A204.1 (cell line): Measurements from ENCODE around the gene ADAMTSL1.

Source experiments
- FAIRE-seq: peaks from 2 replicates; lab custom pipeline; 2012; peaks lifted over from hg19 to GRCh38; lab: Jason Lieb, UNC

Gene ADAMTSL1

DNA sequence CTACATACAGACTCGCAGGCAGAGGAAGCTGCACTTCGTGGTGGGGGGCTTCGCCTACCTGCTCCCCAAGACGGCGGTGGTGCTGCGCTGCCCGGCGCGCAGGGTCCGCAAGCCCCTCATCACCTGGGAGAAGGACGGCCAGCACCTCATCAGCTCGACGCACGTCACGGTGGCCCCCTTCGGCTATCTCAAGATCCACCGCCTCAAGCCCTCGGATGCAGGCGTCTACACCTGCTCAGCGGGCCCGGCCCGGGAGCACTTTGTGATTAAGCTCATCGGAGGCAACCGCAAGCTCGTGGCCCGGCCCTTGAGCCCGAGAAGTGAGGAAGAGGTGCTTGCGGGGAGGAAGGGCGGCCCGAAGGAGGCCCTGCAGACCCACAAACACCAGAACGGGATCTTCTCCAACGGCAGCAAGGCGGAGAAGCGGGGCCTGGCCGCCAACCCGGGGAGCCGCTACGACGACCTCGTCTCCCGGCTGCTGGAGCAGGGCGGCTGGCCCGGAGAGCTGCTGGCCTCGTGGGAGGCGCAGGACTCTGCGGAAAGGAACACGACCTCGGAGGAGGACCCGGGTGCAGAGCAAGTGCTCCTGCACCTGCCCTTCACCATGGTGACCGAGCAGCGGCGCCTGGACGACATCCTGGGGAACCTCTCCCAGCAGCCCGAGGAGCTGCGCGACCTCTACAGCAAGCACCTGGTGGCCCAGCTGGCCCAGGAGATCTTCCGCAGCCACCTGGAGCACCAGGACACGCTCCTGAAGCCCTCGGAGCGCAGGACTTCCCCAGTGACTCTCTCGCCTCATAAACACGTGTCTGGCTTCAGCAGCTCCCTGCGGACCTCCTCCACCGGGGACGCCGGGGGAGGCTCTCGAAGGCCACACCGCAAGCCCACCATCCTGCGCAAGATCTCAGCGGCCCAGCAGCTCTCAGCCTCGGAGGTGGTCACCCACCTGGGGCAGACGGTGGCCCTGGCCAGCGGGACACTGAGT is 303.2 kb downstream of the ADAMTSL1 start:
- no peak for FAIRE-seq

GRCh38 chr9:18778147-18778546 is 304.2 kb downstream of the ADAMTSL1 start:
- no peak for FAIRE-seq

- no peak for FAIRE-seq
These were observed 304.9 kb downstream of the ADAMTSL1 start for GRCh38 chr9:18778846-18779245.

DNA sequence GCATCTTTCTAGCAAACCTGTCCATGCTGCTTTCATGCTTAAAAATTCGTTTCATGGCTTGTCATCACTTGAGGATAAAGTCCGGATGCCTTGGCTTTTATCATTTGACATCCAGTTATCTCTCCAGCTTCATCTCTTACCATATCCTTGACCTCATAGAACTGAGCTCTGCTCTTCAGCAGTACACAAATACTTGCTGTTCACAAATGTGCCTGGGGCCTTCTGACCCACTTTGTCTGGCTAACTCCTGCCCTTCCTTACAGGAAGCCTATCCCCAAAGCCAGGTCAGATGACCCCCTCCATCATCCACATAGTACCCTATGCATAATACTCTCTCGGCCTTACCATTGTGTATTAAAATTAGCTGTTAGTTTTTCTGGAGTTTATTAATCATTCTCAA is 310.0 kb downstream of the ADAMTSL1 start:
- FAIRE-seq, result no peak

- FAIRE-seq, result no peak
These were observed 311.7 kb downstream of the ADAMTSL1 start for GRCh38 chr9:18785604-18786003.

DNA sequence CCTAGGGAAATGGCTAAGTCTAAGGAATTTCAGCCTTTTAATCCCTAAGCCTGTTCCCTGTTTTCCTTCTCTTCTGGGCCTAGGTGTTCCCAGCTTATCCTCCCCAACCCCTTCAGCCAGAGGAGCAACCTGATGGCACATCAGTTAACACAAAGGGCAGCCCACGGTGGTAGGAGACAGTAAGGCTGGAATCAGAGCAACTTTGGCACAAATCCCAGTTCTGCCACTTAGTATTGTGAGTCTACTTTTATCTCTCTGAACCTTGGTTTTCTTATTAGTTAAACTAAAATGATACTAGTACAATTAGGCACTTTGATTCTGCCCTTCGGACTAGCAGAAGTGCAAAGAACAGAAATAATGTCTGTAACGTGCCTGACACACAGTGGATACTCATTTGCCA is 312.2 kb downstream of the ADAMTSL1 start:
- FAIRE-seq, result no peak

DNA sequence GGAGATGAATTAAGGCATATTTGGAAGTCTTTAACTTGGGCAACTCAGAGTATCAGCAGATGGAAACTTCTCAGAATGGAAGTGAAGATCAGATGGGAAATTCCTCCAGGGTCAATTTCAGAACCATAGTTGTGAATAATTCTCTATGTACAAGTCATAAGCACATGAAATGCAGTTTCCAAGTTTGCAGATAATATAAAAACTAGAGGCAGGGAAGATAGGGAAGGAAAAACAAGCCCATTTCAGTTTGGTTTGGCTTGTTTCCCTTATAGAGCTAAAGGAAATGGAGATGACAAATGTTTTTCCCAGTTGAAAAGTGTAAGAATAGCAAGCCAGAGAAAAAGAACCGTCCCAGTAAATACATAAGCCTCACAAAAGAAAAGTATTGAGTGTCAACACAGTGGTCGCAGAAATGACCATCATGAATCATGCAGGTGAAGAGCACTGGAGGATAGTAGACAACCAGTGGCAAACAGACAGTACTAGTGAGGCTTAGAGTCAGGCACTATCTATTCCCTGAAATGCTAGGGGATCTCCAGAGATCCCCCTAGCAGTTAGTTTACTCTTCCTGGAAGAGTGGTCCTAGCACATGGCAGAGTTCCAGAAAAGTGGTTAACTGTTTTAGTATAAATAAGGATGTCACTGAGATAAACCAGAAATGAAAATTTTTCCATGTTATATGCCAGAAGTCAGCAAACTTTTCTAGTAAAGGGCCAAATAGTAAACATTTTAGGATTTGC is 313.1 kb downstream of the ADAMTSL1 start:
- no peak for FAIRE-seq

DNA sequence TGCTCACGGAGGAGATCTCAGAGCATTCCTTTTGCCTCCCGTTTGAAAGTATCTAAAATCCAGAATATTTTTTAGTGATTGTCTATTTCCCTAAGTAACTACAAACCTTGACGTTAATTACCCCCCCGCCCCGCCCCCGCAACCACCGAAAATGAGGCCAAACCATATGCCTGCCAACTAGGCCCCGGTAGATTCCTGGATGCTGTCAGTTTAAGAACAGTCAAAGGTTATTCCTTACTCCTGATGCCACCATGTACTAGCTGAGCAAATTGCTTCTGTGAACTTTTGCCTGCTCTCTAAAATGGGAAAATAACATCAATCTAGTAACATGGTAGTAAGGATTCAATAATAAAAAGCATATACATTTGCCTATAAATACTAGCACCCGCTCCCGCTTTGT is 314.3 kb downstream of the ADAMTSL1 start:
- no peak for FAIRE-seq

- no peak for FAIRE-seq
These were observed 317.1 kb downstream of the ADAMTSL1 start for GRCh38 chr9:18791074-18791473.

DNA sequence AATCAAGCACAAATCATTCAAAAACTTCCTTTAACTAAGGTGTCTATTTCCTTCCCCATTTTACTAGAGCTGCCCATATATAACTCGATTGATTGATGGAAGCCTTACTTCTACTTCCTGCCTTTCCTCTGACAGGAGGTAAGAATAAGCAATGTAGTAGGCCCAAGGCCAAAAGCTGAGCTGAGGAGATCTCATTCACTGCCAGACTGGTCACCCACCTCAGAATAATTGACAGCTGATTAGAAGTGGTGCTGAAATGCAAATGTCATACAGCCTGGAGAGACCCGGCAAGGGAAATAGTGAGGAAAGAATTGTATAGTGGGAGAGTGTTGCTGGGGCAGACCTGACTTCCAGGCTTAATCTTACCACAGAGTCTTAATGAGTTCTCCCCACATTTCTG is 319.2 kb downstream of the ADAMTSL1 start:
- no peak for FAIRE-seq

DNA sequence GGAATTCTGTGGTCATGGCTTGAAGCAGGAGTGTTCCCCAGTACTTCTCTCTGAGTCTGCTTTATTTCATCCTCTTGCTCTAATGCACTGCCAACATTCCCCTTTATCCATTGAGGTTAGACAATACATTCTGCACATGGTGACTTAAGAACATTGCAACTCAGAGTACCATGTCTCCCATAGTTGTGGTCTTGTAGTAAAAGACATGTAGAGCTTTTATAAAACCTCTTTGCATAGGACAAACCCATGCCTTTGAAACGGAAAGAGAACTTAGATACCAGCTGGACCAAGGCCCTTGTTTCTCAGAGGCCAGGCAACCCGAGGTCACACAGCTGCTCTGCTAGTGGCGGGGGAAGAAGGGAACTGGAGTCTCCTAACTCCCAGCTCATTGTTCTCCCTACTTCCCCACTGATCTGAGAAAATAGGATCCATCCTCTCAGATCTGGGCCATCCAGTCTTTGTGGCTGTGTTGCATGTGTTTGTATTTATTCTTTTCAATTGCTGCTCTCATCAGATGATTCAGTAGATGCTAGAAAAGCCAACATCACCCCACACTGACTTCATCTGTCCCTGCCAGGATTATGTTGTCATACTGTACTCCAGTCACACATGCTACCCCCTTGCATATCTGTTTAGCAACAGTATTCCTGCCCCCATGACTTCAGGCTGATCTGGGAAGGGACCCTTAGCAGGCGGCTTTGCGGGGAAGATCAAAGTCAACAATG is 322.2 kb downstream of the ADAMTSL1 start:
- no peak for FAIRE-seq

DNA sequence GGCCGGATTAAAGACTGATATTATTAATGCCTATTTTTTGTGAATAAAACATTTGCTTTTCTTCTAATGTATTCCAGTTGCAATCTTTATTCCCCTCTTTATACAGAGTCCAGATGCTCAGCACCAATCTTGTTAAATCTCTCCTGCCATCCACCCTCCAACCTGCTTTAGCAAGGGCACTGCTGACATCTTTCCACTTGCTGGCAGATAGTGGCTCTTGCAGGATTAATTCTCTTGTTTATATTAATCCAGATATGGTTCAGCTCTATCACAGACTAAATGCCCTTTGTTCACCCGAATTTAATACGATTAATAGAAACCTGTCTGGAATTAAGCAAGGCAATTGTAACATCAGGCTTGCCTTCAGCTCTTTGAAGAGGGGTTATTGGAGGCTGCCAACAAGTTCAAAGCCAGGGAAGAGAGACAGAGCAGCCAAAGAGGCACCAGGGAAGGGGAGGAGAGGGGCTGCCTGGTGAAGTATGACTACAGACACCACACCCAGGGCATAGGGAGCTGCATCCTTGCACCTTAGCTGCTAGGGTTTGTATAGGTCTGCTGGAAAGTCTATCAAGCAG is 322.8 kb downstream of the ADAMTSL1 start:
- no peak for FAIRE-seq

DNA sequence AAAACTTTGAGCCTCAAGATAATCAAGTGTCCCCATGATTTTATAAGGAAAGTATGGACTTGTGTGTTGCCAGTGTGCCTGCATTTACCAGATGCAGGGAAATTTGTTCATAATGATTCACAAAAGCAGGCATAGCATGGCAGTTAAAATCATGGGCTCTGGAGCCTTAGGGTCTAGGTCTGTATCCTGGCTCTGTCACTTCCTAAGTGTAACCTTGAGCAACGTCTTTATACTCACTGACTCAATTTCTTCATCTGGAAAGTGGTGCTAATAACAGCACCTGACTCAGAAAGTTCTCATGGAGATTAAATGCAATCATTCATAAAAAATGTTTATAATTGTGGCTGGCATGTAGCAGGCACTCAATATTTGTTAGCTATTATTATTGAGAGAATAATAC is 324.2 kb downstream of the ADAMTSL1 start:
- FAIRE-seq, result no peak

GRCh38 chr9:18798508-18799290 is 324.7 kb downstream of the ADAMTSL1 start:
- no peak for FAIRE-seq

DNA sequence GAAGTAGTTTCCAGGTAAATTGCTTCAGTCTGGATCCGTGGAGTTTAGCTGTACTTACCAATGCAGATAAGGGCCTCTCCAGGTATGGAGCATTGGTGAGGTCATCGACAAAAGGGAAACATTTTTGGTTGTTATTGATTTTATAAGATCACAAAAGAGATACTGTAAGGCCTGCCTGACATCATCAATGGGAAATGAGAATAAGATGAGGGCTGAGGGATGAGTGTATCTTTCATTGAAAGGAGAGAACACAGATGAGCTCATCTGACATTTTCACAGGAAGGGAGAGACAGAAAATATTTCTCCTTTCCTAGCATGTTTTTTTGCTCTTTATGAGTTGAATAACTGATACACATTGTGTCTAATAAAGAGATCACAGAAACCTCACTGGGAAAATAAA is 325.5 kb downstream of the ADAMTSL1 start:
- no peak for FAIRE-seq

GRCh38 chr9:18800579-18800978 is 326.6 kb downstream of the ADAMTSL1 start:
- no peak for FAIRE-seq

DNA sequence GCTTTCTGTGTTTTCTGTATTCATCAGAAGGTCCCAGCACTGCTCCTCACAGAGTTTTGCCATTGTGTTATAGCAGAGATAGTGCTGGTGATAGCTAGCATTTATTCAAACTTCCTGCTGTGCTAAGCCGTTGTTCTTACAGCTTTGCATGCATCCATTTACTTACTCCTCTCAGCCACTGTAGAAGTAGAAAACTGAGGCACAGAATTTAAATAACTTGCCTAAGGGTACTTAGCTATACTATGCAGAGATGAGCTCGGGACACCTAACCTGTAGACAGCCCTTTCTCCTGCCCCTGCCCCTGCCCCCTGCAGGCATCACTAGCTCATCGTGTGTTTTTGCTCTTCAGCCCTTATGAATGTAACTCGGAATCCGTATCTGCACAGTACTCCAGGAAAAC is 331.4 kb downstream of the ADAMTSL1 start:
- no peak for FAIRE-seq

DNA sequence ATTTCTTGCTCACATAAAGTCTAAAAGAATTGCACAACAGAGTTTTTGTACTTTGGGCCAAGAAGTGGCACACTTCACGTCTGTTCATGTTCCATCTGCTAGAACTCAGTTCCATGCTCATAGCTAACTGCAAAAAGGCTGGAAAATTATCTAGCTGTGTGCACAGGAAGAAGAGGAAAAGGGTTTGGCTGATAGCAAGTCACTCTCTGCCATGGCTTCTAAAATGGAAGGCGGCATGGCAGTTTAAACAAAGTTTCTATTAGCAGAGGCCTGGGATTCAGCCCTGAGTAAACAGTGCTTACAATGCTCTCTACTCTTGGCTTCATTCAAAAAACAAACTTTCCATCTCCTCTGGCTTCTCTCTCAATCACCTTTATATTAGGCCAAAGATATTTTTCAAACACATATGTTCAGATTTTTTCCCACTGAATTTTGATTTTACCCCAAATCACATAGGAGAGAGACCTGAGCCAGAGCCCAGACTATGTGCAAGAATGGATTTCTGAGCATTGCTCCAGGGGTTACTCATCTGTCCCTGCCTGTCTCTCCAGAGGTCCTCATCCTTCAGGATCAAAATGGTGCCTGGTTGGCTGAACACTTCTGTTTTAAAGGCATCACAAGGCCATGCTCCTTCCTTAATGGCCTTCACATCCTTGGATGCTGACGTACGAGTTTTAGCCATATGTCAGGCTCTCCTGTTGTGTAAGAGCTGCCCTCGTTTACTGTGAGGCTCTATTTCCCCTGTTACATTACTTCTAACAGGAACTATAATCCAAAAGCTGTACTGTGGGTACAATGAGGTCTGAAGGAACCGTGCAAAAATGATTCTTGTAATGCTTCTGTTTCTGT is 332.5 kb downstream of the ADAMTSL1 start:
- FAIRE-seq, result no peak

- FAIRE-seq, result no peak
These were observed 336.6 kb downstream of the ADAMTSL1 start for GRCh38 chr9:18810581-18810980.

DNA sequence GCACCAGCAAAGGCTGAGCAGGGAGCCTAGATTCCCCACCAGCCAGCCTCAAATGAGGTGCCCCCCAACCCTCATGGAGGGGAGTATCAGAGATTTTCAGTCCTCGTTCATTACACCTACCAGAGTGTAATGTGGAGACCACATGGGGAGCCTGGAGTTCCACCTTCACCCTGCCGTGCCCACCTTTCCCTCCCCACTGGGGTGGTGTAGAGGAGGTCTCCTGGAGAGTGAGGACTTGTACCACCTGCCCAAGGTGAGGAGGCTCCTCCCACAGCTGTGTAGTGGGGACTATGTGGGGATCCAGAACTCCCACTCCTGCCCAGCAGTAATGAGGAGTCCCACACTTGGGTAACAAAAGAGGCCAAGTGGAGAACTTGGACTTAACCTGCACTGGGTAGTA is 337.2 kb downstream of the ADAMTSL1 start:
- FAIRE-seq, result no peak

DNA sequence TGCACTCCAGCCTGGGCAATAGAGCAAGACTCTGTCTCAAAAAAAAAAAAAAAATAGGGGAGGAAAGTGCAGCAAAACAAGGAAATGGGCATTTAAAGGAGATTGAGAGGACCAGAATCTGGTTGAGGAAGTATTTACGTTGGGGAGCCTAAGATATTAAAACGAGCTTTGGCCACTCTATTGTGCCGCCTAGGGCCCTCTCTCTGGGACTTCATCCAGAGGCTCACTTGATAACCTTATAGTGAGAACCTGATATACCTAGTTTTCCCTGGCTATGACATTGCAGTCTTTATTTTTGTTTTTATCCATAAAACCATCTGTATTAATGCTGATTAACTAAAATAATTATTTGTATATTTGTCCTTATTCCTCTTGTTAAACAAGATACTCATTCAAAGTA is 345.5 kb downstream of the ADAMTSL1 start:
- no peak for FAIRE-seq
